GM21529 (cell line): Measurements from ENCODE around the gene LDHAL6B.
"Not testable (repeated sequence)": the region's sequence is repeated elsewhere in the genome, so short reads cannot be mapped to it uniquely, and the experiment has no call there.

Experiments used
- ATAC-seq: cut with Tn5 transposase; IDR thresholded peaks from one replicate; pipeline ENCODE4 v1.9.1; 2021; ENCODE audit not compliant: unreplicated experiment

The LDHAL6B gene

GRCh38 chr15:59206623-59207183 is at the start of gene LDHAL6B:
LDHAL6B (plus strand) TSS chr15:59206843; CDS start chr15:59206941, 98 bp downstream.
- no peak for ATAC-seq

- no peak for ATAC-seq
Observed at GRCh38 chr15:59157396-59157795, 49.2 kb upstream of the LDHAL6B start.

- no peak for ATAC-seq
Observed at GRCh38 chr15:59157840-59158700, 48.6 kb upstream of the LDHAL6B start.

DNA sequence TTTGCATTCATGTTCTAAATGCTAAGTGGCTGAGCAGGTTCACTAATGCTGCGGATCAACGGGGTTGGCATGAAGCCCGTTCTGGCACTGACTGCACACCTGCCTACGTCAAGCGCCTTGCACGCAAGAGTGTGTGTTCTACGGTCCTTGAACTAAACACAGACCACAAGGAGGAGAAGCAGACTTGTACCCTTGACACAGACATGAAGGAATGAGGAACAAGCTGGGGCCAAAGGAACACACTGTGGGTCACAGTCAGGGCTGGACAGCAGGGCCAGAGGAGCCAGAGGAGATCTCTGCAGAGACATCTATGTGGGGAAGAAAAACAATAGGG is 48.0 kb upstream of the LDHAL6B start:
- no peak for ATAC-seq

DNA sequence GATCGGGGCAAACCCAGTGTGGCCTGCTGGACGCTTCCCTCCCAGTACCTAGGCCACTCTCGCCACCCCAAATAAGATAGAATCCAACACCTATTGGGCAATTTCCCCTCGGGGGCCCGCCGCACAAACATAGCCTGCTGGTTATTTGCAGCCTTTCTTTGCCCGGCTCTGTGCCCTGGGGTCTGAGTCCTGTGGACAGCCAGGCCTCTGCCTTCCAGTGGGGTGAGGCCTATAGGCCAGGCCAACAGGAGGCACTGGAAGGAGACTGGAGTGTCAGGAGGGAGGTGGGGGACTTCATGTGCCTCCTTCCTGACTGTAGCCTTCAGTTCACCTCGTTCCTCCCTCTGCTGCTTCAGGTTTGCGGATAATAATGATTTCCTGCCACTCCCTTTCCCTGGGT is 47.4 kb upstream of the LDHAL6B start:
- ATAC-seq, result no peak

- no peak for ATAC-seq
Observed at GRCh38 chr15:59160880-59161593, 45.6 kb upstream of the LDHAL6B start.

- not testable (repeated sequence) for ATAC-seq
Observed at GRCh38 chr15:59162080-59162479, 44.6 kb upstream of the LDHAL6B start.

- ATAC-seq, result no peak
Observed at GRCh38 chr15:59165726-59166125, 40.9 kb upstream of the LDHAL6B start.

DNA sequence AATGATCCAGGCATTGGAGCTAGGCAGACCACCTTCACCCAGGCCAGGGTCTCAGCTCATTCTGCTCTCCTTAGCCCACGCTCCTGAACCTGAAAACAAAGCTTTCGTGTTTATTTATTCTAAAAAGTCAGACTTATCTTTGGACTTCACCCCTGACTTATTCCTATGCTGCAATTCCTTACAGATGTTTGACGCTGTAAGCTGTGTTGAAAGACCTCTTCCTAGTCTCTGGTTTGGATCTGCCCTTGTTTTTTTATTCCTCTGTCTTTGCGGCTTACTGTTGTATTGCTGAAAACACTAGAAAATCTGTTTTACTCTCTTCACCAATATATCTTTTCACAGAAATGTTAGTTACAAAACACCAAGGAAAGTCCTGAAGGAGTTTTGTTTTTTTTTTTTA is 40.5 kb upstream of the LDHAL6B start:
- no peak for ATAC-seq

DNA sequence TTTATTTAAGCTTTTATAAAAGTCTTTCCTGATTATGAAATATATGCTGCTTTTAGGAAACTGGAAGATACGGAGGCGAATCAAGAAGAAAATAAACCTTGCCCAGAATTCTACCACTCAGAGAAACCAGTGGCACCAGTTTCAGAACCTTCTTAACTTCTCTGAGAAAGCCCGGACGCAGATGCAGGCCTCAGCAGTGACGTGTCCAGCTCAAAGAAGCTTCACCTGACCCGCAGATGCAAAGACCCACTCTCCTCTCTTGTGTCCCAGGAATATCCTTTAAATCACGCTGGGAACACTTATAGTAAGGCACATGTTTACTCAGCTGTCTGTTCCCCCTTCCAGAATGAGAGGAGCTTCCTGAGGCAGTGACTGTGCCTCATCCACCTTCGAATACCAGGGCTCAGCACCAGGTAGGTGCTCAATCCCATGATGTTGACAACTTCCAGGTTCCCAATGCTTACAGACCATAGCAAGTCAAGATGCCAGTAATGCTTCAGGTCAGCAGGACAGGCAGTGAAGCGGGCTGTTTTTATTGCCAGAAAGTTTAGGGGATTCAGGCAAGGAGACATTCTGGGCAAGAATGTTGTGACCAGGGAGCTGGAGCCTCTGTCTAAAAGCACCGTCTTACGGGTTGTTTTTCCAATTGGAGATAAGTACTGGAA is 39.9 kb upstream of the LDHAL6B start:
- no peak for ATAC-seq

GRCh38 chr15:59168536-59168935 is 38.1 kb upstream of the LDHAL6B start:
- no peak for ATAC-seq

GRCh38 chr15:59169251-59169708 is 37.4 kb upstream of the LDHAL6B start:
- ATAC-seq, result no peak

- ATAC-seq, result no peak
Observed at GRCh38 chr15:59170295-59171066, 36.2 kb upstream of the LDHAL6B start.

DNA sequence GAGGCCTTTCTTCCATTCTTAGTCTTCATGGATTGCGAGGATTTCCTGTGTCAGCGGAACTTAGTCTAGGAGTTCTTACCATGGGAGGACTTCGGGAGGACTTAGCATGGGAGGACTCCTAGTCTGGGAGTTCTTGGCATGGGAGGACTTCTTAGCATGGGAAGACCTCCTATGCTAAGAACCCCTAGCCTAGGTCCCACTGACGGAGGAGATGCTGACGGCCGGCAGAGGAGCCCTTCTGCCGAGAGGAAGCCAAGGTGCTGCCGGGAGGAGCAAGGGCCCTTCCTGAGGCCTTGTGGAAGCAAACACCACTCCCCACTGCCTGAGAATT is 35.6 kb upstream of the LDHAL6B start:
- no peak for ATAC-seq

- ATAC-seq, result no peak
Observed at GRCh38 chr15:59172289-59172901, 34.2 kb upstream of the LDHAL6B start.

DNA sequence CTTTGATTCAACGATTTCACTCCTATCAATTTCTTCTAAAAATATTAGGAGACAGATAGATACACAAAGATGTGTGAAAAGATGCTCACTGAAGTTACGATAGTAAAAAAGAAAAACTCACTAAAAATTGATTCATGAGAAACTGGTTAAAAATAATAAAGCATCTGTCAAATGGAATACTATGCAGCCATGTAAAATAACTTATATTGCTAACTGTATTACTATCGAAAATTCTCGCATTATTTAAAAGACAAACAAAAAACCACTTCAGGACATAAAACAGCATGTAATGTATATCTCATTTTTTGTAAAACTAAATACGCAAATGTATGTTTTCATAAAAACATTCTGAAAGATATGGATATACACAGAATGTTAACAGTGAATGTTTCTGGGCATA is 33.4 kb upstream of the LDHAL6B start:
- no peak for ATAC-seq

DNA sequence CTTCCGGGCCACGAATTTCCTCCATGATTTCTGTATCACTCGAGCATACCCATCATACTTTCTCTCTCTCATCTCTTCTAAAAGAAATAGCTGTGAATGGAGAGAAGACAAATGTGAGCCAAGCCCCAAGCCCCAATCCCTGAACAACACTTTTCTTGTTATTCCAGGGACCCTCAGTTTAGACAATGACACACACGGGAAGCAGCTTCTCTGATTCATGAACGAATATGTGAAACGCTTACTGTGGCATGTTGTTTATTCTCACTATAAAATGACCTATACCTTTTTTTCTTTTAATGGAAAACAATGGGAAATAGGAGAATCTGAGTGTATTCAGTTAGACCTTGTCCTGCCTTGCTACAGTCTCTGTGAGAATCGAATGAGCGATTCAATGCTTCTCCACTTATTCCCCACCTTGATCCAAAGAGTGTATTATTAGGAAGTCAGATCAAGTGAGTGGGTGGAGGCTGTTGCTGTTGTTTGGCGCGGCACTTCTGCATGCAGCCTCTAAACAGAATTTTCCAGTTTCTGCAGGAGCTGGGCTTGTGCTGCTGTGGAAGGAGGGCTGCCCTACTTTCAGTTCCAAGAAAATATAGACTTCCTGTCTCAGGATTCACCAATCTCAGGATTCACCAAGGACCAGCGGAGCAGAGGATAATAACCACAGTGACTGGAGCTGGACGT is 32.4 kb upstream of the LDHAL6B start:
- ATAC-seq, result no peak

DNA sequence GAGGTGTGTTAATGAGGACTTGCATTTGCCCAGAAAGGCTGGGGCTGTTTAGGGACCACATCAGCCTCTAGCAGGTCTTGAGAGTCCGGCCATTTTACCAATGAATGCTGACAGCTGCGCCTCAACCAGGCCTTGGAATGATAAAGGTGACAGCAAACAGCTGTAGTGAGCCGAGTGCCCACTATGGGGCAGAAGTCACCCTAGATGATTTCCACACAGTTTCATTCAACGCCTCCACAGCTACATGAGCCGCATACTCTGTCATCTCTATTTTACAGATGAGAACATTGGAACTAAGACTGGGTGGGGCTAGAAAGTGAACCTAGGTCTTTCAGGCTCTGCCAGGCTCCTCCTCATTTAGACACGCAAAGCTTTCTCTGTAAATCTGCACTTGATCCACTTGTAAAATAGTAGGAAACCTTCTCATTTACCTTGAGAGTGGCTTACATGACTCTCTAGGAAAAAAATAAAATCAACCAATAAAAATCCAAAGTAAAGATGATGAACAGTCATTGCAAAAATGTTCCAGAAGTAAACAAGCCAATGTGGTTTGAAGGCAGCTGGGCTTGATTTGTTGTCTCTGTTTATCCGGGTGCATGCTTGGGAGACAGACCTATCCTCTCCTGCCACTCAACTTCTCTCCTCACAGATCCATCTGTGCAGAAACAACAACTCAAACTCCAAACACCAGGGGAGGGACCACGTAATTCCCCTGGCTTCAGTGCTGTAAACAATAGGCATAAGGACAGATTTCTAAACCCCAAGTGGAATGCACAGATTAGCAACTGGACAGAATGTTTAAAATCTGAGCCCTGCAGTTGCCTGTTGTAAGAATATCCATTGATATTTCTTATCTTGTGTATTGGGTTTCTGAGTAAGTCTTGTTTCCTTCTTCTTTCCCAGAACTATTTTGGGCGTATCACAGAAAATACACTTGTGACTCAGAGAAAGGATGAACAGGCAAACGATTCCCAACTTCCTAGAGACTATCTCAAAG is 31.5 kb upstream of the LDHAL6B start:
- ATAC-seq, result peak; percentile 74
